ENCODE measurements around the gene CFAP61.

DNA sequence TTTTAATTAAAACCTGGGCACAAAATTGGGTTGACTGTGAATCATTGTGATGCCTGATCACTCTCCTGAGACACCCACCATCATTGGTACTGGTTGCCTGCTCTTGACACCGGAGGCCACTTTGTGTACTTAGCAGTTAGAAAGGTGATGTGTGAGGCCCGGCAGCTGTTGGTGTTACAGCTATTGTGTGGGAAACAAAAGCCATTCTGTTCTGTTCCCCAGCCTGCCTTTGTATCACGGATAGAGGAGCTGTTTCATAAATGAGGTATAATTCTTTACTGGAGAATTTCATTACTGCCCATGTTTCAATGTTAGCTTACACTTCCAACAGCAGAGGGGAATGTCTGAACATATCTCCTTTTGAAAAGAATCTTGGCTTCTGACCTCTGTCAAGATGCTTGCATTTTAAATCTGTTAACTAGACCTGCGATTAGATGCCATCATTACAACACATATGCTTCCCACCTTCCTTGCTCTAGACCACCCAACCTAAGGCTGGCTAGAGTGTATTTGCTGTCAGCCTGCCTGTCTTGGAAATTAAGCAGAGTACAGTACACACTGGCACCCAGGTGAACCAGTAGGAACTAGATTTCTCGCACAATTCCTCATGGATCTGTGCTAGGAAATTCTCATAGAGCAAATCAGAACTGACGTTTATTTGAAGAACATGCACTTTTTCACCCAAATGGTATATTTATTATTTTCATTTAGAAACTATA, 173.2 kb downstream of the CFAP61 start:
- TF ChIP-seq CTCF (IDR thresholded peaks at IDR 0.05) (no peak), POLR2A (IDR thresholded peaks at IDR 0.05) (no peak)
